IMR-90 (cell line): ENCODE data around the gene SRP14. TPM values are rescaled to one million over a fixed set of nuclear protein-coding genes. Genes with fewer than 3 reads are reported as not detected.

Source experiments
- ATAC-seq: fragments of 200-7000 bp; cut with Tn5 transposase; 2 replicates; pipeline ENCODE4 v1.9.1; 2020; ENCODE audit warnings: low read depth, mild to moderate bottlenecking, moderate library complexity
- BruUV-seq: library from RNA; stranded (reverse); fragments of 400-500 nt; replicated peaks from 2 replicates; lab custom pipeline; 2021; lab: Mats Ljungman, UMichigan
- CTCF ChIA-PET: fragments of 300-600 bp; formaldehyde crosslinking; extraction: SDS; loops from one replicate; lab custom pipeline; 2021; ENCODE audit warnings: antibody characterized with exemption; lab: Yijun Ruan, JAX
- POLR2A ChIA-PET: fragments of 300-600 bp; sonication (Branson Sonifier 250); formaldehyde crosslinking; loops from one replicate; lab custom pipeline; 2022; ENCODE audit warnings: antibody characterized with exemption; ENCODE audit not compliant: unreplicated experiment; lab: Charles Lee
- DNase-seq: peaks from one replicate; pipeline ENCODE4 v3.0.0; 2013
- H2AFZ ChIP-seq: replicated peaks from 2 replicates; pipeline ENCODE3; 2013; ENCODE audit warnings: low read length, mild to moderate bottlenecking; ENCODE audit not compliant: poor library complexity
- H2AK5ac ChIP-seq: 2 replicates; pipeline ENCODE4 v1.6.1; 2013; ENCODE audit warnings: low read depth, low read length, inconsistent platforms
- H2AK9ac ChIP-seq: replicated peaks from 2 replicates; pipeline ENCODE3; 2013; ENCODE audit warnings: mild to moderate bottlenecking, low read depth, low read length, moderate library complexity; ENCODE audit not compliant: poor library complexity
- H2BK120ac ChIP-seq: 2 replicates; pipeline ENCODE4 v1.6.1; 2013; ENCODE audit warnings: low read depth, low read length, inconsistent platforms
- H2BK15ac ChIP-seq: 3 replicates; pipeline ENCODE4 v1.6.1; 2013; ENCODE audit warnings: low read depth, low read length, inconsistent platforms
- H2BK20ac ChIP-seq: 2 replicates; pipeline ENCODE4 v1.6.1; 2013; ENCODE audit warnings: low read depth, mild to moderate bottlenecking, inconsistent platforms, low read length, moderate library complexity
- H2BK5ac ChIP-seq: 2 replicates; pipeline ENCODE4 v1.6.1; 2013; ENCODE audit warnings: mild to moderate bottlenecking, low read depth, low read length, inconsistent platforms; ENCODE audit not compliant: poor library complexity, severe bottlenecking
- H3K14ac ChIP-seq: replicated peaks from 2 replicates; pipeline ENCODE4 v1.6.1; 2013; ENCODE audit warnings: low read depth, low read length, inconsistent platforms
- H3K18ac ChIP-seq: 2 replicates; pipeline ENCODE4 v1.6.1; 2013; ENCODE audit warnings: low read depth, low read length, control low read depth
- H3K23ac ChIP-seq: 2 replicates; pipeline ENCODE4 v1.6.1; 2013; ENCODE audit warnings: low read depth, low read length, inconsistent platforms
- H3K27ac ChIP-seq: 2 replicates; pipeline ENCODE4 v1.5.1; 2013; ENCODE audit warnings: mild to moderate bottlenecking, control low read depth, low read length; ENCODE audit not compliant: insufficient read depth
- H3K27me3 ChIP-seq: 2 replicates; pipeline ENCODE4 v1.6.1; 2013; ENCODE audit warnings: low read length; ENCODE audit not compliant: control insufficient read depth, insufficient read depth
- H3K36me3 ChIP-seq: 2 replicates; pipeline ENCODE4 v1.6.1; 2013; ENCODE audit warnings: low read length, mixed read lengths; ENCODE audit not compliant: control insufficient read depth, insufficient read depth
- H3K4ac ChIP-seq: 2 replicates; pipeline ENCODE4 v1.6.1; 2013; ENCODE audit warnings: low read depth, low read length, inconsistent platforms
- H3K4me1 ChIP-seq: 2 replicates; pipeline ENCODE4 v1.6.1; 2013; ENCODE audit warnings: low read length, mixed read lengths; ENCODE audit not compliant: control insufficient read depth, insufficient read depth
- H3K4me2 ChIP-seq: 2 replicates; pipeline ENCODE4 v1.6.1; 2013; ENCODE audit warnings: low read depth, mild to moderate bottlenecking, control low read depth, low read length, moderate library complexity
- H3K4me3 ChIP-seq: 2 replicates; pipeline ENCODE4 v1.5.1; 2013; ENCODE audit warnings: low read depth, mild to moderate bottlenecking, control low read depth, low read length, moderate library complexity; ENCODE audit not compliant: insufficient read depth
- H3K56ac ChIP-seq: 2 replicates; pipeline ENCODE4 v1.6.1; 2013; ENCODE audit warnings: low read length, inconsistent platforms; ENCODE audit not compliant: insufficient read depth; ENCODE audit errors: extremely low read depth
- H3K79me1 ChIP-seq, 2 experiments: 2 replicates each; pipeline ENCODE4 v1.6.1; 2013; ENCODE audit warnings: low read length in 2 of 2, inconsistent platforms in 1 of 2, low read depth in 1 of 2
- H3K9ac ChIP-seq: 2 replicates; pipeline ENCODE4 v1.6.1; 2013; ENCODE audit warnings: low read depth, low read length, control low read depth
- H3K9me1 ChIP-seq: 2 replicates; pipeline ENCODE4 v1.6.1; 2013; ENCODE audit warnings: low read length, inconsistent platforms; ENCODE audit not compliant: insufficient read depth
- H3K9me3 ChIP-seq: 2 replicates; pipeline ENCODE4 v1.6.1; 2013; ENCODE audit warnings: low read length; ENCODE audit not compliant: control insufficient read depth, insufficient read depth
- H4K20me1 ChIP-seq: 2 replicates; pipeline ENCODE4 v1.6.1; 2013; ENCODE audit warnings: low read length, inconsistent platforms; ENCODE audit not compliant: insufficient read depth
- H4K5ac ChIP-seq: 2 replicates; pipeline ENCODE4 v1.6.1; 2013; ENCODE audit warnings: mild to moderate bottlenecking, low read depth, low read length, control low read depth
- H4K8ac ChIP-seq, 2 experiments: 2 replicates each; pipeline ENCODE4 v1.6.1; 2013; ENCODE audit warnings: low read depth in 2 of 2, low read length in 2 of 2, control low read depth in 1 of 2, inconsistent platforms in 1 of 2
- H4K91ac ChIP-seq: 2 replicates; pipeline ENCODE4 v1.6.1; 2013; ENCODE audit warnings: low read depth, low read length, inconsistent platforms; ENCODE audit not compliant: insufficient read depth
- BHLHE40 ChIP-seq: fragments of 150-350 bp; IDR thresholded peaks from 2 replicates; pipeline ENCODE4 v1.6.1; 2016; ENCODE audit warnings: mild to moderate bottlenecking, low read depth, low read length
- CEBPB ChIP-seq: IDR thresholded peaks from 2 replicates; pipeline ENCODE4 v1.6.1; 2012; ENCODE audit warnings: low read depth, low read length, improper control_type of control experiment
- CHD1 ChIP-seq: IDR thresholded peaks from 2 replicates; pipeline ENCODE4 v1.6.1; 2012; ENCODE audit warnings: low read depth, low read length, improper control_type of control experiment
- CTCF ChIP-seq: conservative IDR thresholded peaks from 2 replicates; pipeline ENCODE4 v1.5.1; 2012; ENCODE audit warnings: mild to moderate bottlenecking, low read depth, low read length, improper control_type of control experiment
- FOS ChIP-seq: fragments of 150-350 bp; IDR thresholded peaks from 2 replicates; pipeline ENCODE4 v1.6.1; 2016; ENCODE audit warnings: low read depth, low read length
- MAFK ChIP-seq: IDR thresholded peaks from 2 replicates; pipeline ENCODE4 v1.6.1; 2012; ENCODE audit warnings: low read depth, low read length, improper control_type of control experiment
- MAZ ChIP-seq: IDR thresholded peaks from 2 replicates; pipeline ENCODE4 v1.6.1; 2012; ENCODE audit warnings: low read depth, mild to moderate bottlenecking, low read length, improper control_type of control experiment, moderate library complexity, borderline replicate concordance
- NFE2L2 ChIP-seq: fragments of 150-350 bp; IDR thresholded peaks from 2 replicates; pipeline ENCODE4 v1.6.1; 2016; ENCODE audit warnings: low read depth, mild to moderate bottlenecking, low read length
- POLR2A ChIP-seq: IDR thresholded peaks from 2 replicates; pipeline ENCODE4 v1.6.1; 2012; ENCODE audit warnings: mild to moderate bottlenecking, low read depth, low read length
- RAD21 ChIP-seq: IDR thresholded peaks from 2 replicates; pipeline ENCODE4 v1.6.1; 2012; ENCODE audit warnings: low read length, improper control_type of control experiment
- RCOR1 ChIP-seq: IDR thresholded peaks from 2 replicates; pipeline ENCODE4 v1.6.1; 2012; ENCODE audit warnings: mild to moderate bottlenecking, low read length, improper control_type of control experiment; ENCODE audit not compliant: insufficient replicate concordance
- RFX5 ChIP-seq: IDR thresholded peaks from 2 replicates; pipeline ENCODE4 v1.8.0; 2012; ENCODE audit warnings: low read depth, mild to moderate bottlenecking, low read length, moderate library complexity
- WGBS, 2 experiments: methylation state at CpG; one replicate each; pipeline versions ENCODE4 v1.1.5 to v1.1.7; 2013; ENCODE audit warnings: missing lambda C conversion rate in 2 of 2; ENCODE audit not compliant: insufficient read length in 1 of 2; ENCODE audit errors: extremely low coverage in 2 of 2; 5-methylcytosine and 5-hydroxymethylcytosine counted together
- dilution Hi-C: fragments of 300-500 bp; cut with HindIII; formaldehyde crosslinking; loops from one replicate; pipeline ENCODE4 v1.14.3; 2018; ENCODE audit warnings: low sequenced_read_pairs; ENCODE audit not compliant: unreplicated experiment
- in situ Hi-C: fragments of 300-500 bp; cut with MboI; formaldehyde crosslinking; loops from 3 replicates; pipeline ENCODE4 v1.14.3; 2019; ENCODE audit warnings: low sequenced_read_pairs, inconsistent platforms, mixed read lengths
- intact Hi-C: fragments of 100-400 bp; cut with micrococcal nuclease; formaldehyde crosslinking; loops from 2 replicates; pipeline ENCODE4 v1.10.0; 2022
- polyA plus RNA-seq, 3 experiments: library from polyadenylated mRNA; depleted of rRNA; stranded (reverse); fragments of >200 nt; gene quantifications; 2 replicates each; pipeline ENCODE4 v1.2.3, GENCODE V29; 2012; ENCODE audit warnings: low replicate concordance in 1 of 3
- total RNA-seq: library from RNA; depleted of rRNA; stranded (reverse); fragments of >200 nt; gene quantifications from 2 replicates; pipeline ENCODE4 v1.2.3, GENCODE V29; 2012
- TF ChIP-seq, protein P1 (sequence below): fragments of 150-350 bp; IDR thresholded peaks from 2 replicates; pipeline ENCODE4 v1.6.1; 2017; ENCODE audit warnings: mild to moderate bottlenecking, antibody characterized with exemption, low read length, low read depth

Gene SRP14
- total and polyA plus RNA-seq, 2 of the 4 experiments (the other 2 are of a cell fraction) = 106 to 295 TPM

DNA sequence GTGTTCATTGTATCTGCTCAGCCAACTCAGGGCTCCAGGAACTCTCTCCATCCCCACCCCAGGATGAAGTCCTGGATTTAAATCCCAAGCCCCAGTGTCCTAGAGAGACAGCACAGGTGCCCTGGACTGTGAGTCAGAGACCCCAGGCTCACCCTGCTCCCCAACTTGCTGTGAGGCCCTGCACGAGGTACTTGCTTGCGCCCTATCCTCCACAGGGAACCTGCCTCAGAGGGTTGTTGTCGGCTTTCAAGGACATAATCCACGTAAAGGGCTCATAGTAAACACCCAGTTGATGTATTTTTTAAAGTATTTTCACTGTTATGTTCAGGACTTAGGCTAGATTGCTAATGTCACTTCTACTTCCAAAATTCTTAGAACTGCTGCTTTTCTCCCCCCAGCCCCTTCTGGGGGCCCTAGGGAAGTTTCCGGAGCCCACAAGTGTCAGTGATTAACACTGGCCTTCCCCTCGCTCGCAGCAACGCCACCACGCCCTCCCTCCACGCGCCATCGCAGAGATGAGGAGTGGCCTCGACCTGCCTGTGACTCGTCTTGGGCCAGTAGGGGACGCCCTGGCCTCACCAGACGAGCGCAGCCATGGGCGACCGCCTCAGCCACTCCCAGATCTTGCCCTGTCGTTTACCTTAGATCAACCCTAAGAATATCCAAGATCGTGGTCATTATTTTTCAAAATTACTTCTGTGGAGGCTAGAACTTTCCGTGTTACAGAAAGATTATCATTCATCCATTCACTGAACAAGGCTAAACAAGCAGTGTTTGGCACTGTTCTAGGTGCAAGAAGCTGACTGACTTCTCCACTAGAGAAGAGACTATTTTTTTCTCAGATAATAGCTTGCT lies 6.0 kb upstream of the SRP14 start:
- Histone ChIP-seq H3K4me3 (no peak overlapping the region), H3K9ac (peak overlapping the region; percentile 21; the same call in 1 of the 2 replicates), H3K36me3 (no peaks in the 10 kb centered on the region), H2AK5ac (peak overlapping the region; percentile 88; the same call in 1 of the 2 replicates), H2BK15ac (peak overlapping the region; percentile 82; the same call in 1 of the 3 replicates), H3K4me1 (peaks cover 20% of the 10 kb centered on the region), H2BK5ac (peak overlapping the region; percentile 11), H4K91ac (peak overlapping the region; percentile 65; the same call in 1 of the 2 replicates), H3K27me3 (no peaks in the 10 kb centered on the region), H3K56ac (peak overlapping the region; percentile 40; the same call in 1 of the 2 replicates), H2AFZ (peak overlapping the region; percentile 83), H4K20me1 (no peaks in the 10 kb centered on the region), H3K9me1 (peaks cover 21% of the 10 kb centered on the region), H3K4me2 (peak overlapping the region; percentile 51), H3K9me3 (no peaks in the 10 kb centered on the region), H2AK9ac (peak overlapping the region; percentile 38), H2BK20ac (peak overlapping the region; percentile 78; the same call in 1 of the 2 replicates), H3K18ac (no peak overlapping the region), H3K27ac (no peak overlapping the region), H3K23ac (peak overlapping the region; percentile 61; the same call in 1 of the 2 replicates), H3K4ac (peak overlapping the region; percentile 76), H4K8ac (peak overlapping the region in 1 of 2 experiments; percentile 84; a peak in 2 of 4 replicates), H2BK120ac (peak overlapping the region; percentile 82), H3K14ac (peak overlapping the region; percentile 59), H3K79me1 (peaks cover 5 to 38% of the 10 kb centered on the region in 2 experiments), H4K5ac (no peak overlapping the region)
- 0% methylated on average over 2 of the region's 22 CpGs; no CpG with 5 or more reads in 1 of the 2 experiments for WGBS, 2 experiments
- in situ Hi-C loops (loop anchor here (5.0 to 10.0 kb wide), 3 partner anchors 122 to 380 kb away; no protein-coding TSS in a partner anchor), intact Hi-C loops (loop anchor here (1.0 to 5.0 kb wide), 4 partner anchors 64 to 229 kb away; partner anchors contain the start of genes BMF and BUB1B), dilution Hi-C loops (no loop called here)
- ChIA-PET CTCF (interaction anchor here (0.6 to 5.2 kb wide), 12 partner anchors 10 to 263 kb away, joined by 3 to 26 read pairs (median 4); partner anchors contain the start of genes BMF, BUB1B and PLCB2), POLR2A (interaction anchor here (0.6 kb wide), 1 partner anchor 59 kb away, joined by 3 read pairs; no protein-coding TSS in a partner anchor)
- peak; percentile 99 for ATAC-seq
- BruUV-seq = no TSS peak
- DNase-seq = peak; percentile 76
- TF ChIP-seq RCOR1 (no peak), CHD1 (no peak), NFE2L2 (no peak), POLR2A (peak; percentile 74), RAD21 (peak; percentile 100), MAFK (no peak), BHLHE40 (no peak), FOS (no peak), MAZ (peak; percentile 61; the same call in 1 of the 2 replicates), CTCF (peak; percentile 99), CEBPB (no peak), RFX5 (no peak)
- TF ChIP-seq, protein P1, sequence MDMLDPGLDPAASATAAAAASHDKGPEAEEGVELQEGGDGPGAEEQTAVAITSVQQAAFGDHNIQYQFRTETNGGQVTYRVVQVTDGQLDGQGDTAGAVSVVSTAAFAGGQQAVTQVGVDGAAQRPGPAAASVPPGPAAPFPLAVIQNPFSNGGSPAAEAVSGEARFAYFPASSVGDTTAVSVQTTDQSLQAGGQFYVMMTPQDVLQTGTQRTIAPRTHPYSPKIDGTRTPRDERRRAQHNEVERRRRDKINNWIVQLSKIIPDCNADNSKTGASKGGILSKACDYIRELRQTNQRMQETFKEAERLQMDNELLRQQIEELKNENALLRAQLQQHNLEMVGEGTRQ = no peak
